ENCODE data around the gene SNTG2. TPM values are rescaled to one million over a fixed set of nuclear protein-coding genes. Genes with fewer than 3 reads are reported as not detected.

Gene SNTG2
- total and polyA plus RNA-seq, 10 of the 15 experiments (the other 5 are each of a cell fraction or from before 2014, with no cell fraction given): not detected

- WGBS (ENCODE audit: insufficient coverage, insufficient replicate concordance, low lambda C conversion rate, missing lambda C conversion rate): 10% methylated on average over 11 of the region's 11 CpGs
- TF ChIP-seq CHD2 (IDR thresholded peaks at IDR 0.05; ENCODE audit: borderline replicate concordance, low read depth, low read length) (no peak), SIX5 (IDR thresholded peaks at IDR 0.05; ENCODE audit: low read depth, low read length, severe bottlenecking) (no peak)
- Histone ChIP-seq H3K27me3 (replicated peaks in 1 of 2; ENCODE audit: control insufficient read depth in 2 of 2, insufficient read depth in 2 of 2, low read length in 1 of 2) (no peaks in the 10 kb centered on the region), H3K9me3 (replicated peaks; ENCODE audit: control insufficient read depth, insufficient read depth, low read length) (no peaks in the 10 kb centered on the region; the same call in 2 of the 3 replicates), H3K36me3 (ENCODE audit: control insufficient read depth in 2 of 2, insufficient read depth in 2 of 2, low read length in 1 of 2) (no peaks in the 10 kb centered on the region), H4K20me1 (ENCODE audit: control insufficient read depth, insufficient read depth) (no peaks in the 10 kb centered on the region), H3K9ac (ENCODE audit: control insufficient read depth, insufficient read depth, low read length) (no peak overlapping the region), H3K27ac (ENCODE audit: control insufficient read depth, insufficient read depth) (no peak overlapping the region), H3K4me1 (ENCODE audit: control insufficient read depth, insufficient read depth, low read length) (no peaks in the 10 kb centered on the region), H3K4me2 (ENCODE audit: control insufficient read depth, insufficient read depth) (no peak overlapping the region), H2AFZ (ENCODE audit: control insufficient read depth, low read depth, low read length) (no peak overlapping the region), H3K79me2 (ENCODE audit: control insufficient read depth, insufficient read depth, low read length) (no peaks in the 10 kb centered on the region), H3K4me3 (no peak overlapping the region)
- ChIA-PET POLR2A (no interaction called here), SMC1A (ENCODE audit: uncharacterized antibody, unreplicated experiment) (no interaction called here), CTCF (no interaction called here), RAD21 (ENCODE audit: unreplicated experiment) (no interaction called here)
- ATAC-seq (no peak), FAIRE-seq (no peak), DNase-seq (ENCODE audit: low read depth, low spot score) (no peak)
- in situ Hi-C loops (cut with MboI): no loop called here
- no TSS peak for BruUV-seq (replicated peaks)
- intact Hi-C loops (cut with micrococcal nuclease; ENCODE audit: unreplicated experiment): no loop called here
These were observed 273.1 kb downstream of the SNTG2 start for GRCh38 chr2:1223791-1224190.

DNA sequence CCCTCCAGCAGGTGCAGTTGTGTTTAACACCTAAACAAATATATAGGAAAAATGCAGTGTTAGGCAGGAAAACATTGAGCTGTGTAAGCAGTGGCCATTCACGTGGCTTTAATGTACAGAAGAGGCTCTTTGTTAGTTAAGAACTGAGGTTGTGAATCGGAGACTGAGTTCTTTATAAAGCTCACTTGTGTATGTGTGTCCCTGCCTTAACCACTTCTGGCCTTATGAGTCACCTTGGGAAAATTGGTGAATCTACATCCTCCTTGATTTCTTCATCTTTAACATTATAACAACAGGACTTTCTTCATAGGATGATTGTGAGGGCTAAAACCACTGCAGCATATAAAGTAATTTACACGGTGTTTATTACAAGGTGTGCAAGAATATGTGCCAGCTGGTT is 274.3 kb downstream of the SNTG2 start:
- no peaks in the 10 kb centered on the region for H4K20me1 ChIP-seq (ENCODE audit: control insufficient read depth, insufficient read depth)
- WGBS (ENCODE audit: insufficient coverage, insufficient replicate concordance, low lambda C conversion rate, missing lambda C conversion rate): 10% methylated on average over 3 of the region's 3 CpGs
- in situ Hi-C loops (cut with MboI): no loop called here
- no peaks in the 10 kb centered on the region for H3K79me2 ChIP-seq (ENCODE audit: control insufficient read depth, insufficient read depth, low read length)
- H3K27ac ChIP-seq (ENCODE audit: control insufficient read depth, insufficient read depth): no peak overlapping the region
- CTCF ChIA-PET: no interaction called here
- no peaks in the 10 kb centered on the region for H3K36me3 ChIP-seq (ENCODE audit: control insufficient read depth in 2 of 2, insufficient read depth in 2 of 2, low read length in 1 of 2)
- intact Hi-C loops (cut with micrococcal nuclease; ENCODE audit: unreplicated experiment): no loop called here
- no TSS peak for BruUV-seq (replicated peaks)
- no peak overlapping the region for H2AFZ ChIP-seq (ENCODE audit: control insufficient read depth, low read depth, low read length)
- RAD21 ChIA-PET (ENCODE audit: unreplicated experiment): no interaction called here
- no peaks in the 10 kb centered on the region for H3K4me1 ChIP-seq (ENCODE audit: control insufficient read depth, insufficient read depth, low read length)
- no peak for FAIRE-seq
- POLR2A ChIA-PET: no interaction called here
- H3K4me2 ChIP-seq (ENCODE audit: control insufficient read depth, insufficient read depth): no peak overlapping the region
- H3K4me3 ChIP-seq: no peak overlapping the region
- SMC1A ChIA-PET (ENCODE audit: uncharacterized antibody, unreplicated experiment): no interaction called here
- no peak for DNase-seq (ENCODE audit: low read depth, low spot score)
- no peaks in the 10 kb centered on the region; the same call in 2 of the 3 replicates for H3K9me3 ChIP-seq (replicated peaks; ENCODE audit: control insufficient read depth, insufficient read depth, low read length)
- no peak for ATAC-seq
- H3K9ac ChIP-seq (ENCODE audit: control insufficient read depth, insufficient read depth, low read length): no peak overlapping the region
- H3K27me3 ChIP-seq (replicated peaks in 1 of 2; ENCODE audit: control insufficient read depth in 2 of 2, insufficient read depth in 2 of 2, low read length in 1 of 2): no peaks in the 10 kb centered on the region
- TF ChIP-seq KDM1A (IDR thresholded peaks at IDR 0.05; ENCODE audit: borderline replicate concordance) (no peak), CHD2 (IDR thresholded peaks at IDR 0.05; ENCODE audit: borderline replicate concordance, low read depth, low read length) (no peak), SIN3A (IDR thresholded peaks at IDR 0.05; ENCODE audit: low read depth, low read length) (no peak), KAT2A (conservative IDR thresholded peaks at IDR 0.05; ENCODE audit: control insufficient read depth, low read depth, low read length) (no peak), BACH1 (IDR thresholded peaks at IDR 0.05; ENCODE audit: borderline replicate concordance) (no peak), POLR2AphosphoS5 (IDR thresholded peaks at IDR 0.05; ENCODE audit: low read length) (no peak), SMARCA5 (IDR thresholded peaks at IDR 0.05) (no peak)
- TF ChIP-seq, protein P1, sequence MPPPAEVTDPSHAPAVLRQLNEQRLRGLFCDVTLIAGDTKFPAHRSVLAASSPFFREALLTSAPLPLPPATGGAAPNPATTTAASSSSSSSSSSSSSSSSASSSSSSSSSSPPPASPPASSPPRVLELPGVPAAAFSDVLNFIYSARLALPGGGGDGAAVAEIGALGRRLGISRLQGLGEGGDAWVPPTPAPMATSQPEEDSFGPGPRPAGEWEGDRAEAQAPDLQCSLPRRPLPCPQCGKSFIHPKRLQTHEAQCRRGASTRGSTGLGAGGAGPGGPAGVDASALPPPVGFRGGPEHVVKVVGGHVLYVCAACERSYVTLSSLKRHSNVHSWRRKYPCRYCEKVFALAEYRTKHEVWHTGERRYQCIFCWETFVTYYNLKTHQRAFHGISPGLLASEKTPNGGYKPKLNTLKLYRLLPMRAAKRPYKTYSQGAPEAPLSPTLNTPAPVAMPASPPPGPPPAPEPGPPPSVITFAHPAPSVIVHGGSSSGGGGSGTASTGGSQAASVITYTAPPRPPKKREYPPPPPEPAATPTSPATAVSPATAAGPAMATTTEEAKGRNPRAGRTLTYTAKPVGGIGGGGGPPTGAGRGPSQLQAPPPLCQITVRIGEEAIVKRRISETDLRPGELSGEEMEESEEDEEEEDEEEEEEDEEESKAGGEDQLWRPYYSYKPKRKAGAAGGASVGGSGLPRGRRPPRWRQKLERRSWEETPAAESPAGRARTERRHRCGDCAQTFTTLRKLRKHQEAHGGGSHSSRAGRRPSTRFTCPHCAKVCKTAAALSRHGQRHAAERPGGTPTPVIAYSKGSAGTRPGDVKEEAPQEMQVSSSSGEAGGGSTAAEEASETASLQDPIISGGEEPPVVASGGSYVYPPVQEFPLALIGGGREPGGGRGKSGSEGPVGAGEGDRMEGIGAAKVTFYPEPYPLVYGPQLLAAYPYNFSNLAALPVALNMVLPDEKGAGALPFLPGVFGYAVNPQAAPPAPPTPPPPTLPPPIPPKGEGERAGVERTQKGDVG (CRISPR knock-in tag; IDR thresholded peaks at IDR 0.05): no peak
- TF ChIP-seq, protein P2, sequence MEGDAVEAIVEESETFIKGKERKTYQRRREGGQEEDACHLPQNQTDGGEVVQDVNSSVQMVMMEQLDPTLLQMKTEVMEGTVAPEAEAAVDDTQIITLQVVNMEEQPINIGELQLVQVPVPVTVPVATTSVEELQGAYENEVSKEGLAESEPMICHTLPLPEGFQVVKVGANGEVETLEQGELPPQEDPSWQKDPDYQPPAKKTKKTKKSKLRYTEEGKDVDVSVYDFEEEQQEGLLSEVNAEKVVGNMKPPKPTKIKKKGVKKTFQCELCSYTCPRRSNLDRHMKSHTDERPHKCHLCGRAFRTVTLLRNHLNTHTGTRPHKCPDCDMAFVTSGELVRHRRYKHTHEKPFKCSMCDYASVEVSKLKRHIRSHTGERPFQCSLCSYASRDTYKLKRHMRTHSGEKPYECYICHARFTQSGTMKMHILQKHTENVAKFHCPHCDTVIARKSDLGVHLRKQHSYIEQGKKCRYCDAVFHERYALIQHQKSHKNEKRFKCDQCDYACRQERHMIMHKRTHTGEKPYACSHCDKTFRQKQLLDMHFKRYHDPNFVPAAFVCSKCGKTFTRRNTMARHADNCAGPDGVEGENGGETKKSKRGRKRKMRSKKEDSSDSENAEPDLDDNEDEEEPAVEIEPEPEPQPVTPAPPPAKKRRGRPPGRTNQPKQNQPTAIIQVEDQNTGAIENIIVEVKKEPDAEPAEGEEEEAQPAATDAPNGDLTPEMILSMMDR (IDR thresholded peaks at IDR 0.05 in 2 of 3, conservative IDR thresholded peaks at IDR 0.05 in 1 of 3; ENCODE audit: control insufficient read depth in 2 of 3, extremely low read depth in 1 of 3, insufficient read depth in 1 of 3, low read depth in 3 of 3, low read length in 3 of 3): no peak
